HepG2 (cell line): Measurements from ENCODE around the gene STAC.

Experiments used
- HCFC1 ChIP-seq: fragments of 150-350 bp; IDR thresholded peaks from 2 replicates; pipeline ENCODE4 v1.6.1; 2014; ENCODE audit warnings: low read depth, low read length
- HMG20A ChIP-seq: IDR thresholded peaks from 2 replicates; pipeline ENCODE4 v1.6.1; 2016; ENCODE audit warnings: borderline replicate concordance
- NR1H2 ChIP-seq: sonication (generic); formaldehyde crosslinking; IDR thresholded peaks from 2 replicates; pipeline ENCODE4 v1.8.1; 2022; ENCODE audit warnings: low read depth, missing genetic modification reagents, borderline replicate concordance
- TRIM24 ChIP-seq: sonication (generic); formaldehyde crosslinking; IDR thresholded peaks from 2 replicates; pipeline ENCODE4 v1.8.0; 2022; ENCODE audit warnings: mild to moderate bottlenecking, missing genetic modification reagents
- USF2 ChIP-seq, 2 experiments: sonication (generic) in 1 of 2; formaldehyde crosslinking in 1 of 2; IDR thresholded peaks; 2 replicates each; pipeline versions ENCODE4 v1.5.1 to v1.6.1; 2011 to 2020; ENCODE audit warnings: borderline replicate concordance in 1 of 2, low read depth in 1 of 2, low read length in 1 of 2, mild to moderate bottlenecking in 1 of 2, missing genetic modification reagents in 1 of 2, moderate library complexity in 1 of 2
- ZBTB21 ChIP-seq: sonication (generic); formaldehyde crosslinking; IDR thresholded peaks from 2 replicates; pipeline ENCODE4 v1.4.0; 2020; ENCODE audit warnings: missing genetic modification reagents
- ZMYM4 ChIP-seq: sonication (generic); formaldehyde crosslinking; IDR thresholded peaks from 2 replicates; pipeline ENCODE4 v1.8.1; 2023; ENCODE audit warnings: mild to moderate bottlenecking, missing genetic modification reagents
- ZNF7 ChIP-seq: IDR thresholded peaks from 2 replicates; pipeline ENCODE4 v1.6.1; 2016; ENCODE audit warnings: missing biosample characterization, missing genetic modification reagents
- TF ChIP-seq, protein P1 (sequence below): sonication (generic); formaldehyde crosslinking; IDR thresholded peaks from 2 replicates; pipeline ENCODE4 v1.5.0; 2020; ENCODE audit warnings: mild to moderate bottlenecking, missing genetic modification reagents, moderate library complexity

- TF ChIP-seq ZMYM4: no peak
- TF ChIP-seq USF2 (IDR thresholded peaks at IDR 0.05; ENCODE audit: low read depth, low read length): no peak
- no peak for TF ChIP-seq USF2 (CRISPR knock-in tag; IDR thresholded peaks at IDR 0.05; ENCODE audit: borderline replicate concordance)
- TF ChIP-seq, protein P1, sequence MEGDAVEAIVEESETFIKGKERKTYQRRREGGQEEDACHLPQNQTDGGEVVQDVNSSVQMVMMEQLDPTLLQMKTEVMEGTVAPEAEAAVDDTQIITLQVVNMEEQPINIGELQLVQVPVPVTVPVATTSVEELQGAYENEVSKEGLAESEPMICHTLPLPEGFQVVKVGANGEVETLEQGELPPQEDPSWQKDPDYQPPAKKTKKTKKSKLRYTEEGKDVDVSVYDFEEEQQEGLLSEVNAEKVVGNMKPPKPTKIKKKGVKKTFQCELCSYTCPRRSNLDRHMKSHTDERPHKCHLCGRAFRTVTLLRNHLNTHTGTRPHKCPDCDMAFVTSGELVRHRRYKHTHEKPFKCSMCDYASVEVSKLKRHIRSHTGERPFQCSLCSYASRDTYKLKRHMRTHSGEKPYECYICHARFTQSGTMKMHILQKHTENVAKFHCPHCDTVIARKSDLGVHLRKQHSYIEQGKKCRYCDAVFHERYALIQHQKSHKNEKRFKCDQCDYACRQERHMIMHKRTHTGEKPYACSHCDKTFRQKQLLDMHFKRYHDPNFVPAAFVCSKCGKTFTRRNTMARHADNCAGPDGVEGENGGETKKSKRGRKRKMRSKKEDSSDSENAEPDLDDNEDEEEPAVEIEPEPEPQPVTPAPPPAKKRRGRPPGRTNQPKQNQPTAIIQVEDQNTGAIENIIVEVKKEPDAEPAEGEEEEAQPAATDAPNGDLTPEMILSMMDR (CRISPR knock-in tag): no peak
- TF ChIP-seq HMG20A (CRISPR knock-in tag): no peak
- TF ChIP-seq ZBTB21: no peak
- TF ChIP-seq HCFC1: no peak
- no peak for TF ChIP-seq NR1H2 (CRISPR knock-in tag)
- TF ChIP-seq ZNF7 (CRISPR knock-in tag): no peak
- no peak for TF ChIP-seq TRIM24 (CRISPR knock-in tag)
Measured at GRCh38 chr3:36444909-36445308, 64.6 kb downstream of the STAC start.
